ENCODE results near the gene DFFB. TPM values are rescaled to one million over a fixed set of nuclear protein-coding genes. Genes with fewer than 3 reads are reported as not detected.
A peak's percentile ranks its signal among the peaks of the same experiment; 100 is the strongest.

Gene DFFB
- polyA plus RNA-seq, 3 donors: 5.9 to 14.7 (median 6.6) TPM

- Histone ChIP-seq H3K27ac (ENCODE audit: low read depth in 1 of 2, low read length in 2 of 2) (no peak overlapping the region), H4K20me1 (ENCODE audit: insufficient read depth, low read length) (no peaks in the 10 kb centered on the region), H3K79me2 (ENCODE audit: insufficient read depth, low read length) (no peaks in the 10 kb centered on the region), H3K9me3 (replicated peaks in 1 of 2; ENCODE audit: control insufficient read depth in 1 of 2, insufficient read depth in 1 of 2, low read length in 2 of 2) (no peaks in the 10 kb centered on the region), H3K4me3 (replicated peaks in 1 of 3; ENCODE audit: low read depth in 2 of 3, low read length in 3 of 3) (no peak overlapping the region), H3K4me1 (ENCODE audit: control insufficient read depth in 1 of 2, insufficient read depth in 2 of 2, low read length in 2 of 2) (peaks cover 2 to 4% of the 10 kb centered on the region in 2 donors), H3K4me2 (replicated peaks; ENCODE audit: extremely low read depth, low read length, poor library complexity, severe bottlenecking) (no peak overlapping the region), H2AFZ (ENCODE audit: insufficient read depth, low read depth, low read length, poor library complexity, severe bottlenecking) (no peak overlapping the region), H3K9ac (ENCODE audit: insufficient read depth, low read length, poor library complexity, severe bottlenecking) (no peak overlapping the region), H3K36me3 (replicated peaks in 1 of 2; ENCODE audit: control insufficient read depth in 1 of 2, insufficient read depth in 2 of 2, low read length in 2 of 2) (no peaks in the 10 kb centered on the region), H3K27me3 (ENCODE audit: control insufficient read depth in 2 of 2, insufficient read depth in 2 of 2, low read length in 2 of 2) (peaks cover 0 to 11% of the 10 kb centered on the region in 2 donors)
- TF ChIP-seq CTCF (IDR thresholded peaks at IDR 0.05): peak; percentile 56
- Mint-ChIP-seq H3K27me3 (ENCODE audit: low read depth in 3 of 3) (peaks cover 23 to 32% (median 27%) of the 10 kb centered on the region in 3 donors), H3K36me3 (no peaks in the 10 kb centered on the region), H3K4me3 (no peak overlapping the region), H3K4me1 (peaks cover 10% of the 10 kb centered on the region), H3K27ac (no peak overlapping the region), H3K9me3 (peaks cover 0 to 2% (median 0%) of the 10 kb centered on the region in 7 donors)
- intact Hi-C loops (cut with micrococcal nuclease): loop anchor here in 1 of 2 donors (10.0 kb wide), 1 partner anchor 1834 kb away; no protein-coding TSS in a partner anchor
- DNase-seq: peak in 2 of 3 donors; percentile 20 to 29
- WGBS (ENCODE audit: insufficient coverage): 20% methylated on average over 32 of the region's 35 CpGs
These were observed 53.9 kb downstream of the DFFB start for GRCh38 chr1:3910857-3911845.

- no peak overlapping the region for H3K9ac ChIP-seq (ENCODE audit: insufficient read depth, low read length, poor library complexity, severe bottlenecking)
- no peaks in the 10 kb centered on the region for H3K4me1 ChIP-seq (ENCODE audit: control insufficient read depth in 1 of 2, insufficient read depth in 2 of 2, low read length in 2 of 2)
- H3K4me1 Mint-ChIP-seq: peaks cover 5% of the 10 kb centered on the region
- H3K4me3 Mint-ChIP-seq: no peak overlapping the region
- H3K79me2 ChIP-seq (ENCODE audit: insufficient read depth, low read length): no peaks in the 10 kb centered on the region
- H3K9me3 ChIP-seq (replicated peaks in 1 of 2; ENCODE audit: control insufficient read depth in 1 of 2, insufficient read depth in 1 of 2, low read length in 2 of 2): no peaks in the 10 kb centered on the region
- no peaks in the 10 kb centered on the region for H3K36me3 ChIP-seq (replicated peaks in 1 of 2; ENCODE audit: control insufficient read depth in 1 of 2, insufficient read depth in 2 of 2, low read length in 2 of 2)
- no peak overlapping the region for H2AFZ ChIP-seq (ENCODE audit: insufficient read depth, low read depth, low read length, poor library complexity, severe bottlenecking)
- WGBS (ENCODE audit: insufficient coverage): 95% methylated on average over 35 of the region's 38 CpGs
- H3K4me3 ChIP-seq (replicated peaks in 1 of 3; ENCODE audit: low read depth in 2 of 3, low read length in 3 of 3): no peak overlapping the region
- no peaks in the 10 kb centered on the region for H3K36me3 Mint-ChIP-seq
- H3K4me2 ChIP-seq (replicated peaks; ENCODE audit: extremely low read depth, low read length, poor library complexity, severe bottlenecking): no peak overlapping the region
- H3K27ac ChIP-seq (ENCODE audit: low read depth in 1 of 2, low read length in 2 of 2): no peak overlapping the region
- intact Hi-C loops (cut with micrococcal nuclease): loop anchor here in 1 of 2 donors (10.0 kb wide), 1 partner anchor 1833 kb away; no protein-coding TSS in a partner anchor
- H4K20me1 ChIP-seq (ENCODE audit: insufficient read depth, low read length): no peaks in the 10 kb centered on the region
- peaks cover 0 to 11% of the 10 kb centered on the region in 2 donors for H3K27me3 ChIP-seq (ENCODE audit: control insufficient read depth in 2 of 2, insufficient read depth in 2 of 2, low read length in 2 of 2)
- H3K27me3 Mint-ChIP-seq (ENCODE audit: low read depth in 3 of 3): peaks cover 31 to 37% (median 32%) of the 10 kb centered on the region in 3 donors
- no peak for DNase-seq
- H3K9me3 Mint-ChIP-seq: peaks cover 0 to 2% (median 0%) of the 10 kb centered on the region in 7 donors
- H3K27ac Mint-ChIP-seq: no peak overlapping the region
- no peak for TF ChIP-seq CTCF (IDR thresholded peaks at IDR 0.05)
These were observed 54.9 kb downstream of the DFFB start for GRCh38 chr1:3911981-3912808.

All from CD14-positive monocyte (primary cell).